SW480 (cell line): Measurements from ENCODE around the gene CREB3L4.

Experiments
- DNase-seq: peaks from one replicate; pipeline ENCODE4 v3.0.0-alpha.2; 2016; ENCODE audit warnings: low spot score

CREB3L4 gene

DNA sequence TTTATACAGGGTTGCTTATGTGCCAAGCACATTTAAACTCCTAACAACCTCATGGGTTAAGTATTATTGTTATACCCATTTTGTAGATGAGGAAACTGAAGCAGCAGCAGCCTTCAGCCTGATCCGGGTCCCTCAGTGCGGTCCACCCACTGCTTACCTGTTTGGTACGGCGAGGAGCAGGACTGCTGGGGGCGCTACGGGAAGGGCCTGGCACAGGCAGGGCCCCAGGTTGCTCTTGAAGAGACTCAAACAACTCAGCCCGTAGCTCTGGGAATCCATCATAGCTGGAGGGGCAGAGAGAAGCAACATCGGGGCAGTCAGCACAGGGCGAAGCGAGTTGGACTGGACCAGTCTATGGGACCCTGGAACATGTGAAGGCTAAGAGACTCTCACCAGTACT is 30.4 kb upstream of the CREB3L4 start:
- no peak for DNase-seq

DNA sequence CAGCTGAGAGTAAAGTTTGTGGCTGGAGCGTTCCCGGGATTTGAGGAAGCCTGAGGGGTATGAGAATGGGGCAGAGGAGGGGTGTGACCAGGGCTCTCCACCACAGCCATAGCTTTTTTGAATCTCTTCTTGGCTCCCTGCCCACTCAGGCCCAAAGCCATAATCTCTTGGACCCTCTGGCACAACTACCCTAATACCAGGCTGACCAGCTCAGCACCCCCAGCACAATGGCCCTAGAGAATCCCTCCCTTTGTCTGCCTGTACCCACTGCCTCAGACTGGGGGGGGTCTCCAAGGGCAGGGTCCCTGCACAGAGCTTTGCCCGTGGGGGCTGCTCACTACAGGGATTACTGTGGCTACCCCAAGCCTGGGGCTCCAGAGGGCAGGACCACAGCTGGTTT is 28.7 kb upstream of the CREB3L4 start:
- no peak for DNase-seq

DNA sequence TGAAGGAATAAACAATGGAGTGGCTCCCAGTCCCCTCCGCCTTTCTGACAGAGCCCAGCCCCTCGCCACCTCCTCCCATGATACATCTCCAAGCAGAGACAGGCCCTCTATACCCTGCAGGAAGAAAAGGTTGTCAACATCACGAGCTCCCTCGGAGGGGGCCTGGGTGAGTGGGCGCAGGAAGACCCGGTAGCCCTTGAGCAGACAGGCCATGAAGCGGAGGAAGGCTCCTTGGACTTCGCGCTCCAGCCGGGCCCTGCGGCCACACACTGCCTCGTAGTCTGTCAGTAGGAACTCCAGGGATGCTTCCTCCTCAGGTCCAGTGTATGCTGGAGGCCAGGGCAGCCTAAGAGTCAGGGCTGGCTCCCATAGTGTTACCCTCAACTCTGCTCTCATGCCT is 28.2 kb upstream of the CREB3L4 start:
- DNase-seq, result no peak

DNA sequence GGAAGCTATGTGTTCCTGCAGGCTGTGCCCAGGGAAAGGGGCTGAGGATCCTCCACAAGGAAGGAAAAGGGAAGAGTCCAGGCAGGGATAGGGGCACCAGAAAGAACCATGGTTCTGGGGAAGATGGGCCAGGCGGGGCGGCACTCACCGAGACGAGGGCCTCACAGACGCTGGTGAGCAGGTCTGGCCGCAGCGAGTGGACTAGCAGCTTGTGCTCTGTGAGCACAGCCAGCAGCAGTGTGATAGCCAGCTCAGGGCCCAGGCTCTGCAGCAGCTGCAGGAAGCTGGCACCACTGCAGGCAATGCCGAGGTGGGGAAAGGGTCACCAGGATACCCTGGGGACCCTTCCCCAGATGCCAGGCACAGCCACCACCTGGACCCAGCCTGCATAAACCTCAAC is 26.9 kb upstream of the CREB3L4 start:
- DNase-seq, result no peak

DNA sequence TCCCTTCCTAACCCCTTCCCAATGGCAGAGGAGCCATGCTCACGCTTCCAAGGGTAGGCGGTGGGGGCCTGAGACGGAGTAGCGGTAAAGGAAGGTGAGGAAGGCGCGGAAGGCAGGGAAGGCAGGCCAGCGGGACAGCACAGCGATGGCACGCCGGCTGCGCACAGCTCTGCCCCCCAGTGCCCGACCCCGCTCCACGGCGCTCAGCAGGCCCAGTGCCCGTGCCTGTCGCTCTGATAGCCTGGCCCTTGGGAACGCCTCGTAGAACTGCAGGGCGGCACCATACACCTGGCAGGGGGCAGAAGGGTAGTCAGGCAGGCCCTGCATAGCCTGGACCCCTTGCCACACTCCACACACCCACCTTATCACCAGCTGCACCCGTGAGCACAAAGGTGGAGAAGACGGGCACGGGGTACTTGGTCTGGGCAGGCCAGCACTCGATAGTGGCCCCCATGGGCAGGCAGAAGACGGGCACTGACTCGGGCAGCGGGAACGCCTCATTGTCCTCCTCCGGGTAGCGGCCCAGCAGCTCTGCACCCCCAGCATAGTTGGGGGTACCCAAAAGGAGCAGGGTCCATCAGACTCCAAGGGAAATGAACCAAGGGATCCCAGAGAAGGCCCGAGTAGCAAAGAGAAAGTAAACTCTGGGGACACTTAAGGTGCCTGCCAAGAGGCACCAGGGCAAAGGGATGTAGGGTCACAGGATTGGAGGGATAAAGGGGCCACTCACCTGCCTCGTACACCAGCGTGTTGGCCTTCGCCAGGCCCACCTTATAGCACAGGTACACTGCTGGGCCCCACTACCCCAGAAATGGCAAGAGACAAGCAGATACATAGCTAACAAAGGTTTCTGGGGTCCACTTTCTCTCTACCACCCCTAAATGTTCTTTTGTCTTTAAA is 25.6 kb upstream of the CREB3L4 start:
- DNase-seq, result no peak

DNA sequence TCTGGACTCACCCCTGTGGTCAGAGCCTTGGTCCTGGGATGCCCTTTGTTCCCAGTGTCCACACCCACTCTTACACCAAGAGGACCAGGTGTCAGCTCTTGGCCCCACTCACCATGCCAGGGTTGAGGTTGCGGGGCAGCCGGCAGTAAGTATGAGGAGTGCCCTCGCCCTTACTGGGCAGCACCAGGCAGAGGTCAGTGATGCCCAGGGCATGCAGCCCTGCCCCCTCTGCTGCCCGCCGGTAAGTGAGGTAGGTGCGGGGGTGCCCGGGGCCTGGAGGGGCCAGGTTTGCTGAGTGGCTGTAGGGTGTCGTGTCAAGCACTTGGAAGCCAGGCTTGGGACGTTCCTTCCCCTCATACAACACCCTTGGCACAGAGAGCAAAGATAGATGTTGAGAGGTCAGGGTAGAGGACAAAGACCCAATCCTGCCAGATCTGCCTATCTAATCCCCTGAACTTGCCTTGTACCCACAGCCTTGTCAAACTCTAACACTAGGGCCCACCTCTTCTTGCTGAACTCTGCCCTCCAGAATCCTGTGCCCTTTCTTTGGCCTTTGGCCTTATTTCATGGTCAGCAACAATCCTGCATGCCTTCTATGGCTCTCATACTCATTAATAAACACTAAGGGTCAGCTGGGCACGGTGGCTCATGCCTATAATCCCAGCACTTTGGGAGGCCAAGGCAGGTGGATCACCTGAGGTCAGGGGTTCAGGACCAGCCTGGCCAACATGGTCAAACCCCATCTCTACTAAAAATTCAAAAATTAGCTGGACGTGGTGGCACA is 24.7 kb upstream of the CREB3L4 start:
- DNase-seq, result no peak

DNA sequence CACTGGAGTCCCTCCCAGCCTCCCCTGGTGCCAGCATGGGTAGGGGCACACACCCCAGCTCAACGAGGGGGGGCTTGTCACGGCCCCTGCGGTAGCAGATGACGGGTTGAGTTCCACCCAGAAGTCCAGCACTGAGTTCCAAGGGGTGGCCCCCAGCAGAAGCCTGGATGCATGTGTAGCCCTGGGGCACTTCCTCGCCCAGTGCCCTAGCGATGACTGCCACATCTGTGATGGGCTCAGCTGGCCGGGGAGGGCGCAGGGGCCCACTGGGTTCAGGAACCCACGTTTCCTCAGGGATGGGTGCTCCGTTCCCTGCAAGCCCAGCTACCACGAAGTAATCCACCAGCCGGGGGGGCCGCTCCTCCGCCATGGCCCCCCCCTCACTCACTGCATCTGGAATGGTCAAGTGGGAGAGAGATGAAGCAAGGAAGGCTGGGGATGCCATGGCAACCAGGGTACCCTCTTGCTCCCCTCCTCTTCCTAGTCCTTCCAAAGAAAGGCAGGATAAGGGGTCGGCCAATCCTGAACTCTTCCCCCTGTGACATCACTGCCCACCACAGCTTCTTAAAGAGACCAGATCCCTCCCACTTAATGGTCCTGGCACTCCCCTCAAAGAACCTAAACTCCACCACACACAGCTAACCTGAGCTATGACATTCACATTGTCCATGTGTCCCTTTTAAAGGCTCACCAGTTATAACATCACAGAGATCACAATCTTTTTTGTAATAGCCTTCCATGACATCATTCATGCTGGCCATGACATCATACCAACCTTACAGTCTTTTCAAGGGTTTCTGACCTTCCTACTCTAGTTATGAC is 23.5 kb upstream of the CREB3L4 start:
- DNase-seq, result no peak

DNA sequence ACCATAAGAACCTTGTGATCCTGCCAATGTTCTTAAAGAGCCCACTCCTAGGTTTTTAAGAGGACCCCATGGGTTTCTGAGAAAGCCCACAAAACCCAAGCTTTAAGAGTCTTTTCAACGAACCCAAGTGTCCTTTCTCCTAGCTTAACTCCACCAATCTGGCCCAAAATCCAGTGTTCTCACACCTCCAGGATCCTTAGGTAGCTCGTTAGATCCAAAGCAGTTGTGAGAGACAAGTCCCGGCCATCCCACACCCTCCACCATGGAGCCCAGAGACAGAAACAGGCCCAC is 22.9 kb upstream of the CREB3L4 start:
- no peak for DNase-seq

DNA sequence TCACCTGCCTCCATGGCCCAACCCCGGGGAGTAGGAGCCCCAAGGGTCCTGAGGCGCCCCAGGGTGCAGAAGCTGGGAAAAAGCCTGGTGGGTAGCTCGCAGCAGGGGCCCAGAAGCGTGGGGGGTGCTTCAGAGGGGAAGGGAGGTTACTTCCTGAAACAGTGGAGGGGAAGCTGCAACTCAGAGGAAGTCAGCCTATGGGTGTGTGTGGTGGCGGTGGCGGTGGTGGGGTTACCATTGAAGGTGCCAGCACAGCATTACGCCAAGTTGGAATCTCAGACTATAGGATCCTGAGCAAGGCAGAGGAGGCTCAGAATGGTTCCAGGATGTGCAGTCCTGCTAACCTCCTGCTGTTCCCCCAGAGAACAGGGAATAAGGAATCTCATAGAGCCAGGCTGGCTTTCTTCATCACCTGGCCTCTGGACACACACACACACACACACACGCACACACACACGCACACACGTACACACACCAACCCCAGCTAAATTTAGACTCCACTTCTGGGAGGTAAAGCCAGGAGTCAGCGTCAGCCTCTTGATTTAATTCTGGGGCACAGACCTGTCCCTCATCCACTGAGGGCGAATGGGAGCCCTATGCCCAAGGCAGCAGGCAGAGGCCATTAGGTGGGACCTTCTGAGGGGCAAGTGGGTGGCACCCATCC is 22.4 kb upstream of the CREB3L4 start:
- no peak for DNase-seq

DNA sequence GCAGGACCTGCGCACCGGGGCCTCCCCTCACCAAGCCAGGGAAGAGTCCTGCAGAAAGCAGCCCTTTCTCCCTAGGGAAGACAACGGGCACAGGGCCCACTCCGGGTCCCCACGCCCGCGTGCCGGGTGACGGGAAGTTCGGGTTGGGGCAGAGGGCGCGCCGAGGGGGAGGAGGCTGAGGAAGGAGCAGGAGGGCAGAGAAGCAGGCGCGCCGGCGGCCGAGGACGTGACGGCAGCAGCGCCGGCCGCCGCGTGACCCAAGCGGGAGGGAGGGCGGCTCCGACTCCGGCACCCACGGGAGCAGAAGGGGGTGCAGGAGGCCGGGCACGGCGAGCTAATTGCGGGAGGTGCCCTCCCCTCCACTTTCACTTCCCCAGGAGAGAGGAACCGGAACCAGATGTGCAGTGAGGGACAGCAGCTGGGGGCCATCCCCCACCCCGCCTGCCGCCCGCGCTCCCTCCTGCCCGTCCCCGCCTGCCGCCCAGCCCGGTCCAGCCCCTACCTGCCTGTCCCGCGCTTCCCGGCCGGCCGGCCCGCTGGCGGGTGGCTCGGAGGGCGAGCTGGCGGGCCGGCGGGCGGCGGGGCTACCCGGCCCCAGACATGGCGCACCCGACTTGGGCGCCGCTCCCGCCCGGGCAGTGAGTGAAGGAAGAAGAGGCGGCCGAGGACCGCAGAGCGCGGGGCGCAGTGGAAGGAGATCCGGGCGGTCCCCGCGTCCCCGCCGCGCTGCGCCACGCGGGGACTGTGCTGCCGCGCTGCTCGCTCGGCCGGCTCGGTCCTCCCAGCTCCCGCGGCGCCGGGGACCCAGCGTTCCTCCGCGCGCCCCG is 21.7 kb upstream of the CREB3L4 start:
- peak; percentile 45 for DNase-seq

DNA sequence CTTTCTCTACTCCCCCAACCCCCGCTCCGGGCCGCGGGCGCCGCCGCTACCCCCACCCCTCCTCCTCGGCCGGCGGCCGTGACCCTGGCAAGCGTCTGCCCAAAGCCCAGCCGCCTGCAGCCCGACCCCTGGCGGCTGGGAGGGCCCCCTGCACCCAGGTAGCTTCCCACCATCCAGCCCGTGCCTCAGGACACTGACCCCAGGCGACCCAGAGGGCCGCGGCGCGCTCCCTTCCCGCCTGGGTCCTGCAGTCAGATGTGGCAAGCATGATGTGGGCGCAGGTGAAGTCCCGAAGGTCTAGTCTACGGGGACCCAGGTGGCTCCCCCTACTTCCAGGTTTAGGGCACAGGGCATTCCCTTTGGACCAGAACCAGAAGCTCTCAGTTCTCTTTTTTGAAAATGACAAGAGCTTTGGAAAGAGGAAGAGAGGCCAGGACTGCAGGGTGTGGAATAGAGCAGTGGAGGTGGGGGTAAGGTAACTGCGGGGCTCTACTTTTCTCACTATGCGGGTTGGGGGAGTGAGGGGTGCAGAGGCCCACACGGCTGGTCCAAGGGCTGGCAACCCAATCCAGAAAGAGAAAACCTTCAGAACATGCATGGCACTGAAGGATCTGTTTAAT is 21.0 kb upstream of the CREB3L4 start, which contains the start of gene DENND4B:
Gene DENND4B, minus strand, starts transcription at position 97 of the 620 bp plus-strand sequence. CDS start 2,344 bp downstream, outside the sequence.
- peak; percentile 80 for DNase-seq

DNA sequence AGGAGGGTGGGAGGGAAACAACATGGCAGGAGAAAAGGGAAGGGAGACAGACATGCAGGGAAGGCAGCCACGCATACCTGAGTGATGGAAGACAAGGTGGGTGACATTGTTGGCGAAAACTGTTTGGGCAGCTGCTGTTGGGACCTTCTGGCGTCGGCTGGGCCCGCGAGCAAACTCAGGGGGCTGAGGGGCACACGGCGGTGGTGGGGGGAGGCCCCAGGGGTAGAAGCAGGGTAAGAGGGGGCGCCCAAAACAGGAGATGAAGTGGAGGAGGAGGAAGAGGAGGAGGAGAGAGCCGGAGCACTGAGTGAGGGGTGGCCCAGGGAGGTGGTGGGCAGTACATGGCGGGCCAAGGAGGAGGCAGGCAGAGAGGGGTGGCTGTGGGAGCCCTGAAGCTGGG is 16.5 kb upstream of the CREB3L4 start:
- DNase-seq, result no peak

DNA sequence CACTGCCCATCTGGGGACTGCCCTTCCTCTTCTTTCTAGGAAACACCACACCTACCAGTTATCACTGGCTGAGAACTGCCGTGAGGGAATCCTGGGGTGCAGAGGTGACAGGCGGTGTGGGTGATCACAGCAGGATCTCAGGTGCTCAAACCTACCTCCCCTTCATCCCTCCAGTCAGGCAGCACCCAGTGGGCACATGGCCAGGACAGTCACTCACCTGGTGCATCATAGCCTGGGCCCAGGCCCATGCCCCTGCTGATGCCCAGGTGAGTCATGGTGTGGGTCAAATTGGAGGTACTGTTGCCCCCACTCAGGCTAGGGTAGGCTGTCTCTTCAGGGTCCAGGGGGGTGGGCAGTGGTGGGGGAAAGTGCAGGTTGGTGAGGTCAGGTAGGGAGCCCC is 15.9 kb upstream of the CREB3L4 start:
- DNase-seq, result no peak

DNA sequence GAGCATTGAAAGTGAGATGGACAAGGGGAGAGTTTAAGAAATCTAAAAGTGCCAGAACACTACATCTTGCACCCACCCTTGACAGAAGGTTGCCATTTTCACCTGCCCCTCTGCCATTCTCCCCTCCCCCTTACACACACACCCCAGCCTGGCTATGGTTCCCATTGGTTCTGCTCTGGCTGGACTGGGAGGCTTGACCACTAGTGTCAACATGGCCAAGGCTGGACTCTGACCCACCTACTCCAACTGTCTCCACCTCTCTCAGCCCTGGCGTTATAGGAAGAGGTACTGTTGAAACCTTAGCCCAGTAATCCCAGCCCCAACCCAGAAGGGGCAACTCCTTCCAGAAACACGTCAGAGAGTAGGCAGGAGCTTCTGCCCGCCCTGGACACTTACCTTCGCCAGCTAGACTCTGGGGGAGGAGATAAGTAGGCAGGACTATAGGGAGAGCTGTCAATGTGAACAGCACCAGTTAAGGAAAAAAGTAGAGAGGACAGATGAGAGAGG is 13.8 kb upstream of the CREB3L4 start:
- DNase-seq, result no peak

DNA sequence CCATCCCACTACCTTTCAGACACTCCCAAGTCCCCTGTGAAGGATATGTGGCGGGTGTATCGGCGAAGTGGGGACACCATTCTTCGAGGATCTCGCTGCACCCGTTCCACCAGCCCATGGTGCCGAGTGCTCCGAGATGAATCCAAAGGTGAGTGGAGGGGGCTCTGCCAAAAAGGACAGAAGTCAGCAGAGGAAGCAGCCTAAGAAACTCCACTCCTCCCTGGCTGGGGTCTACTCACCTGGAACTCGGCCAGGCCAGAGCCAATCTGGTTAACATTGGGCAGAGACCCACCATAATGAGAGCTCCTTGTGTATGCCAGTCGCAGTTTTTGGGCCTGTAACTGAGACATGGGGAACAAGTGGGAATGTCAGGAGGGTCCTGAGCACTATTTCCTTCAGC is 12.9 kb upstream of the CREB3L4 start:
- DNase-seq, result no peak

DNA sequence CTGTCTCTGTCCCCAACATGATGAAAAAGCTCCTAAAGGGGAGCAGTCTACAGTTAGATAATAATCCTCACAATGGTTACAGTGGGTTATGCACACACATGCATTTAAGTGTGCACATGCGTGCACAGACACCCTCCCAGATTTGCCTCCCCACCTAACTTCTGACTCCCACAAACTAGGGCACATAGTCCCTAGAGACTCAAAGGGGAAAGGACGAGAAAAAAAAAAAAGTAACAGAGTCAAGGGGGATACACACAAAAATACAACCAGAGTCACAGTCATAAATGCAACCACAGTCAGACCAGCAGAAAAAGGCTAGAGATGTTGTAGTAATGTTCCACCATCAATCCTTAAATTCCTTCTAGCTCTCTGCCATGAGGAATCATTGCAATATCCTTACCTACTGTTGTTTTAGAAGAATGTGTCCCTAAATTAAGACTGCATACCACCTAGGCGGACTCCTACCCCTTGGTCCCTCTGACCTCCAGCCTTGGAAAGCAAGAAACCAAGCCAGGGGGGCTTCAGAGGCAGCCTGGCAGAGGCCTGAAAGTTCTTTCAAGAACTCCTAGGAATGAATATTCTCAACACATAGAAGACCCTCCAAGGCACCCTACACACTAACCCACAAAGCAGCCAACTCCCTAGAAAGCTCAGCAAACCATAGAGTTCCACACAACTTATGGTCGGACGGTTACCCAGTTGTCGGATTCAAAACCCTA is 10.5 kb upstream of the CREB3L4 start:
- DNase-seq, result no peak

DNA sequence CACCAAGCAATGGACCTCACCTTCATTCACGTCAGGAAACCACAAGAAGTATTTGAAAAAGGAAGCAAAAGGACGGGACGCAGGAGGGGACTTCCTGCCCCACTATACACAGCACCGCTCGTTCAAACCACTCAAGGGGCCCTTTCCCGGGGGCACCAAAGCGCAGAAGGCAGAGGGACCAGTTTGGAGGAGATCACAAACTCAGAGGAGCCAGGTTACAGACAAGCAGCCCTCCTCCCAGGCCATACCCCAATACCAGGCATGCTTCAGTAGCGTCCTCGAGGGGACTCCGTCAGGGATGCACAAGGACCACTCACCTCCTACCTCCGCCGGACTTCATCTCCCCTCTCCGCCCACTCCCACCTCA is 10.0 kb upstream of the CREB3L4 start:
- peak; percentile 20 for DNase-seq

DNA sequence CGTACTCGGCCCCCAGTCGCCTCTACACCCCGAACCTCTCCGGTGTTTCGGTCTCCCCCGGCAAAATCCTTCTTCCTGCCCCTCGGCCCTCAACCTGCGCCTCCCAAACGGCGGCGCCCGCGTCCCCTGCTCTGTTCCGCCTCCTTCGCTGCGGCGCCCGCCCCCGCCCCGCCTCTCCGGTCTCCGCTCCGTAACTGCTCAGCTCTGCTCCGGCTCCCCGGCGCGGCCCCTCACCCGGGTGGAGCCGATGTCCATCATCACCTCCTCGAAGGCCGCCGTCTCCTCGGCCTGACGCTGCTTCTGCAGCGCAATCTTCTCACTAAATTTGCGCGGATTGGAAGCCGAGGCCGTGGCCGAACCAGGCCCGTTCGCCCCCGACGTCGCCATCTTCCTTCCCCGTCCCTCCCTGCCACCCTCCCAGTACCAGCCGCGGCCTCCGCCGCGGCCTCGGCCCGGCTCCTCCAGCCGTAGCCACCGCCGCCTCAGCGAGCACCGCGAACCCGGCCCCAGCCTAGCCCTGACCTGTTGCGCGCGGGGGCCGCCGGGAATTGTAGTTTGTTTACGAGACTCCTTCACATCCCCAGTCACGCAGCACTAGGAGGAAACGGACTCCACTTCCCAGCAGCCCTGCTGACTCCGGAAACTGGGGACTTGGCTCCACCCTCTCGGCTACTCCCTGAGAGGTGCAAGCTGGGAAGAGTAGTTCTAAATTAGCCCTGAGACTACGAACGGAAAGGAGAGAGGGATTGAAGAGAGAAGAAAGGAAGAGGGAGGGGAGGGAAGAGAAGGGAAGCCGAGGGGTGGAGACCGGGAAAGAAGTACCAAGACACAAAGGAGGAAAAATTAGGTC is 9.4 kb upstream of the CREB3L4 start, which contains the start of gene CRTC2:
Gene CRTC2, minus strand, starts transcription at position 502 of the 850 bp plus-strand sequence. Its CDS starts 115 bp downstream, at position 387.
- DNase-seq, result peak; percentile 98

DNA sequence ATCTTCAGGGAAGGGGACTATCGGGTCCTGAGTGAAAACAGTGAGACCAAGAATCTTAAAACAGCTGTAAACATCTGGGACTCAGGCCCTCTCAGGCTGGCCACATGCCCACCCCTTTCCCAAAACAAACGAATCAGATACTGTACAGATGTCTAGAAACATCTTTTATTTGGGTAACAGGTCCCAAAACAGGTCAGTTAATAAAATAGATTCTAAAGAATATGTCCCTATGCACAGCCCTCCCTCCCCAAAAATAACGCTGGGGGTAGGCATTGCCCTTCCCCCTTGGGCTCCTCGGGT is 8.8 kb upstream of the CREB3L4 start:
- no peak for DNase-seq
